DMS 273 (cell line): ENCODE results near the gene CPNE5.
A peak's percentile ranks its signal among the peaks of the same experiment; 100 is the strongest.

ENCODE experiments used
- DNase-seq: peaks from one replicate; lab custom pipeline; 2025; ENCODE audit not compliant: unreplicated experiment; lab: John Stamatoyannopoulos, UW

CPNE5 gene

GRCh38 chr6:36751091-36751490 is 88.2 kb downstream of the CPNE5 start:
- DNase-seq, result no peak

DNA sequence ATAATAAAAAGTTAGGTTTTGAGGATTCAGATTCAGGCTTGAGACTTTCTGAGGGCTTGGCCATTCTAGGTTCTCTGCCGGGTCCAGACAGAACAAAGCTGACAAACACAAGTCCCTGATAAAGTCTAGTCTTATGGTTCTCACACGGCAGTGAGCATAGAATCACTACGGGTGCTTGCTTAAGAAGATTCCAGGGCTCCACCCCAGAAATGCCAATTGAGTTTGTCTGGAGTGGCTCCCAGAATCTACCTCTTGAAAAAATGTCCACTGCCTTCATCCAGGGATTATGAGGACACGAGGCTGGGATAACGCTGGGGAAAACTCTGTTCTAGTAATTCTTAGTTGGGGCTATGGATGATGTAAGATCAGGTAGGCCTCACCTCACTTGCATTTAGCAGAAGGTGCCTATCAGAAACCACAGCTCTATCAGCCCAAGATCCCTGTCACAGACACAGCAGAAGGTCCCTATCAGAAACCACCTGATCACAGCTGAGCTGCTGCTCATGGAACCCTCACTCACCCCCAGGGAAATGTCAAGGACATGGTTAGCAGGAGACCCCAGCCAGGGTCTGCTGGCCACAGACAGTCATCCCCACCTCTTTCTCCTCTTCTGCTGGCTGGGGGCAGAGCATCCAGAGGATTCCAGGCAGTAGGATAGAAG is 89.3 kb downstream of the CPNE5 start:
- DNase-seq, result no peak

GRCh38 chr6:36746251-36746650 is 93.0 kb downstream of the CPNE5 start:
- DNase-seq, result no peak

DNA sequence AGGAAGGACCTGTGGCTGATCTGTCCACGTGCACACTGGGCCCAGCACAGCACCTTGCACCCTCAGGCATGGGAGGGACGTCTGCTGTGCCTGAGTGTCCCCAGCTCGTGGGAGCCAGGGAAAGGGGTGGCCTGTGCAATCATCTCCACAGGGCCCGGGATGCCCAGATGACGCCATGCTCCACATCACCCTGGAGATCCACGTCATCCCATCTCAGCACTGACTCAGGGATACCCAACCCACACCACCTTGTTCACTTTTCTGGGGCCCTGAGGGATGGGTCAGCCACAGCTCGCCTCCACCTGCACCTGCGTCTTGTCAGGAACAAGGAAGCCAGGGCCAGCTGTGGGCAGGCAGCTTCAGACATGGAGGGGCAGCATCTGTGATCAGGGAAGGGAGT is 93.4 kb downstream of the CPNE5 start:
- no peak for DNase-seq

GRCh38 chr6:36745283-36745682 is 94.0 kb downstream of the CPNE5 start:
- no peak for DNase-seq

DNA sequence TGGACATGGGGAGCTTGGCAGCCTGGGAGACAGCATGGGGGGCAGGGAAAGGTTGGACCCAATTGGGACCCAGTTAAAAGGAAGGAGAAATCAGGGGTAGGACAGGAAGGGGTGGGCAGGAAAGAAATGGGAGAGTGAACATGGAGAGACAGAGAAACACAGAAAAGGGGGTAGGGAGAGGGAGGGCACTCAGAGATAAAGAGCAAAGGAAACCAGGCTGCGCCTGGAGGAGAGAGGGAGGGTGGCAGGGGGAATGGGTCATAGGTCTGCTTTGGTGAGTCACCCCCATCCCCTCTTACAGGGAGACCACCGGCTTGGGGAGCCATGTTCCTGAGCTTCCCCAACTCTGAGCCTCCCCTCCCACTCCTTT is 95.0 kb downstream of the CPNE5 start:
- DNase-seq, result no peak

DNA sequence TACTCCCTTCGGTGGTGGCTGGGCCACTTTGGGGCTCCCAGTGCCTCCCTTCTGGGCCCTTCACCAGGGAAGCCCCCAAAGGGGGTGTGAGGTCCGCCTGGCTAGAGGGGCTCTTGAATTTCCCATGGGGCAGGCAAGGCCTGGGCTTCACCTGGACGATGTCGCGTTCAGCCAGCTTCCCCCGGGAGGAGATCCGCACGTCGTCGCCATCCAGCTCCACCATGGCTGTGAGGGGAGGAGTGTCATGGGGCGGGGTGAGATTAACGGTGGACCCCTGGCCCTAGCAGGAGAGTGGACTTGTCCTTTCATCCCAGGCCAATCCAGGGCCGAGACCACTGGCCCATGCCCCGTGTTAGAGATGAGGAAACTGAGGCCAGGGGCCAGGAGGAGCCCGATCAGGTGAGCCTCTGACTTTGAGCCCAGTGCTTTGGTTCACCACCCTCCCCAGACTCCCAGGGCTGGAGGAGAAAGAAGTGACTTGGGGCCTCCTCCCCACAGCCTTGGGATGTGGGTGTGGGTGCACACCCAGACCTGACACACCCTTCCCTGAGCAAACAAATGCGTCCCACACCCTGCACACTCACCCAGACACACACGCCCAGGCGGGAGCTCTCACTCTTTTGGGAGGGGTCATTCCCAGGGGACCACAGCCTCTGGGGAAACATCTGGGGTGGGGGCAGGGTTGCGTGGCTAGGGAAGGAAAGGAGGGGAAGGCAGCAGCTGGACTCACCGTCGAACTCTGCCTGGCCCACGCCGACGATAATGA is 95.5 kb downstream of the CPNE5 start:
- DNase-seq, result no peak

GRCh38 chr6:36743032-36743431 is 96.2 kb downstream of the CPNE5 start:
- no peak for DNase-seq

GRCh38 chr6:36742146-36742545 is 97.1 kb downstream of the CPNE5 start:
- no peak for DNase-seq

GRCh38 chr6:36740818-36741179 is 98.4 kb downstream of the CPNE5 start:
- no peak for DNase-seq

DNA sequence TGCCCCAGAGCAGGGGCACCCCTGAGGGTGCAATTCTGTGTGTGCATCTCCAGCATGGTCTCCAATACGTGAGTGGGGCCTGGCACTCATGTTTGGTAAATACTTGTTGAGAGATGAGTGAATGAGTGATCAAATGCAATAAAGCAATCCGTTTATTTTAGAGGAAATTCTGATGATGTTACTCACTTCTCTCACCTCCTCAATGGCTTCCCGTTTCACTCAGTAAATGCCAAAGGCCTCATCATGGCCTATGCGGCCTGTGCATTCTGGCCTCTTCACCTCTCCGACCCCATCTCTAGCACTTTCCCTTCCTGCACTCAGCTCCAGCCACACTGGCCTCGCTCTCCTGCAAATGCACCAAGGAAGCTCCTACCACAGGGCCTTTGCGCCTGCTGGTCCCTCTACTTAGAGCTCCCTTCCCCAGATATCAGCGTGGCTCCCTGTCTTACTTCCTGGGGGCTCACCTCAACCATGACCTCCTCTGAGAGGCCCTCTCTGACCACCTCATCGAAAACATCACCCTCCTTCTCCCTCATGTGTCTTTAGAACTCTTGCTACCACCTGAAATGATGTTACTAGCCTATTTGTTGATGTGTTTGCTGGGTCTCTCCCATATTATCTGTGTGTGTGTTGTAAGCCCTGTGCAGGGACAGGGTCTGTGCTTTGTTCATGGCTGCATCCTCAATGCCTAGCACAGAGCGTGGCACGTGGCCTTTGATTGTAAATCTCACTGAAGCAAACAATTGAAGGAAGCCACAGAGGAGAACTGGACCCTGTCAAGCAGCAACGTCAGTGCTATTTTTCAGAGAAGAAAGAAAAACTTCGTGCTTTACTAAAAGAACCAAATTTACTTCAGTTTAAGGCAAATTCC is 99.1 kb downstream of the CPNE5 start:
- DNase-seq, result no peak

GRCh38 chr6:36738108-36738507 is 101.1 kb downstream of the CPNE5 start:
- no peak for DNase-seq

GRCh38 chr6:36737043-36737785 is 102.0 kb downstream of the CPNE5 start:
- no peak for DNase-seq

GRCh38 chr6:36735110-36736071 is 103.9 kb downstream of the CPNE5 start:
- DNase-seq, result peak; percentile 69

DNA sequence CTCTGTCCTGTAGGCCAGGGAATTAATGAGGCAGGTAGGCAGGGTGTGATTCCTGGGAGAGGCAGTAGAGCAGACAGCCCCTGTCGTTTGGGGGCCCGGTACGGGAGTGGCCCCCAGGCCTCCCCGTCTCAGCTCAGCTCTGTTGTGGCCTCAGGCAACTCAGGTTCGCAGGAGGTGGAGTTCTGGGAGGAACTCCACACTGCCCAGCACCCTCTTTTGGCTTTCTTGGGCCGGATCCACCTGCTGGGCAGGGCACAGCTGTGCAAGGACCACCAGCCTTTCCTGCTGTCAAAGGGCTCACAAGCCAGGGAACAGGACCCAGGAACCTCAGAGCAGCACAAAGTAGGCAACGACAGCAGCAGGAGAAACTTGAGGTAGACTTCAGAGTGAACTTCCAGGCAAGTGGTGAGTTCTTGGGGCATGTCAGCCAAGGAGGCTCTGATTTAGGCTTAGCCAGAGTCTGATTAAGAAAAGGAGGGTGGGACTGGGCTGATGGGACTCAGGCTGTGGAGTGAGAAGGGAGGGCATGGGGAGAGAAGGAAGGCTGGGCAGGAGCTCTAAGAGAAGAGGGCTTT is 104.7 kb downstream of the CPNE5 start:
- DNase-seq, result no peak

GRCh38 chr6:36733300-36733699 is 105.9 kb downstream of the CPNE5 start:
- no peak for DNase-seq

- no peak for DNase-seq
Measured at GRCh38 chr6:36731622-36732310, 107.5 kb downstream of the CPNE5 start.

GRCh38 chr6:36730424-36731380 is 108.5 kb downstream of the CPNE5 start:
- no peak for DNase-seq
